NCI-H187 treated with DMSO at 0.1 percent for 48 hours (cell line): Measurements from ENCODE around the gene OLFM1.
"Not testable (repeated sequence)": the region's sequence is repeated elsewhere in the genome, so short reads cannot be mapped to it uniquely, and the experiment has no call there.

Experiments
- DNase-seq: peaks from one replicate; lab custom pipeline; 2025; lab: John Stamatoyannopoulos, UW

Gene OLFM1

GRCh38 chr9:135135171-135135928, 47.9 kb downstream of the OLFM1 start:
- DNase-seq, result no peak

- DNase-seq, result no peak
These were observed 48.5 kb downstream of the OLFM1 start for GRCh38 chr9:135135929-135136315.

- DNase-seq, result no peak
These were observed 49.0 kb downstream of the OLFM1 start for GRCh38 chr9:135136481-135136880.

- no peak for DNase-seq
These were observed 49.7 kb downstream of the OLFM1 start for GRCh38 chr9:135136991-135137832.

GRCh38 chr9:135138078-135138855, 50.8 kb downstream of the OLFM1 start:
- DNase-seq, result no peak

GRCh38 chr9:135139366-135139959, 52.0 kb downstream of the OLFM1 start:
- DNase-seq, result no peak

GRCh38 chr9:135141183-135141774, 53.8 kb downstream of the OLFM1 start:
- no peak for DNase-seq

GRCh38 chr9:135144581-135145170, 57.2 kb downstream of the OLFM1 start:
- no peak for DNase-seq

- DNase-seq, result no peak
These were observed 57.8 kb downstream of the OLFM1 start for GRCh38 chr9:135145312-135145711.

- DNase-seq, result no peak
These were observed 58.8 kb downstream of the OLFM1 start for GRCh38 chr9:135146241-135146640.

- DNase-seq, result no peak
These were observed 59.5 kb downstream of the OLFM1 start for GRCh38 chr9:135146766-135147473.

GRCh38 chr9:135147474-135147805, 60.0 kb downstream of the OLFM1 start:
- no peak for DNase-seq

- no peak for DNase-seq
These were observed 60.5 kb downstream of the OLFM1 start for GRCh38 chr9:135147938-135148337.

GRCh38 chr9:135148386-135148785, 60.9 kb downstream of the OLFM1 start:
- no peak for DNase-seq

- not testable (repeated sequence) for DNase-seq
These were observed 62.4 kb downstream of the OLFM1 start for GRCh38 chr9:135149901-135150300.

- DNase-seq, result no peak
These were observed 63.5 kb downstream of the OLFM1 start for GRCh38 chr9:135150981-135151380.

- no peak for DNase-seq
These were observed 64.5 kb downstream of the OLFM1 start for GRCh38 chr9:135151757-135152613.

- no peak for DNase-seq
These were observed 65.3 kb downstream of the OLFM1 start for GRCh38 chr9:135152614-135153334.

- no peak for DNase-seq
These were observed 66.7 kb downstream of the OLFM1 start for GRCh38 chr9:135154050-135154615.
